Stimulated activated CD4-positive, alpha-beta T cell treated with anti-CD3 and anti-CD28 coated beads, Interleukin-1b, Interleukin-23, amount 100 ng/mL, for 24 hours (primary cell): Measurements from ENCODE around the gene RAB35.

ENCODE experiments used
- DNase-seq, 4 experiments: peaks; one replicate each; pipeline ENCODE4 v3.0.0-alpha.2; 2020; ENCODE audit warnings: low read depth in 4 of 4, low spot score in 1 of 4

RAB35 gene

DNA sequence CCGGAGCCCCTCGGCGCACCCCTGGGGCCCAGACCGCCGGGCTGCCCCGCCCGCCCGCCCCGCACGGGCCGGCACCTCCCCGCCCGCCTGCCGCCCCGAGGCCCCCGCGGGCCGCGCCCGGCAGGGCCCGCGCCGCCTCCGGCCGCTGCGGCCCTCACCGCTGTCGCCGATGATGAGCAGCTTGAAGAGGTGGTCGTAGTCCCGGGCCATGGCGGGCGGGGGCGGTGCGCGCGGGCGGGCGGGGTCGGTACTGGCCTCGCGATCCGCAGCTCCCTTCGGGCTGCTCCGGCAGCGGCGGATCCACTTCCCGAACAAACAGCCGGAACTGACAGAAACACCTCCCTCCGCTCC is at the start of gene RAB35:
TSS of gene RAB35 (minus strand) at position 313 of the 351 bp plus-strand sequence. CDS start at position 210, 103 bp downstream.
- DNase-seq, result no peak

DNA sequence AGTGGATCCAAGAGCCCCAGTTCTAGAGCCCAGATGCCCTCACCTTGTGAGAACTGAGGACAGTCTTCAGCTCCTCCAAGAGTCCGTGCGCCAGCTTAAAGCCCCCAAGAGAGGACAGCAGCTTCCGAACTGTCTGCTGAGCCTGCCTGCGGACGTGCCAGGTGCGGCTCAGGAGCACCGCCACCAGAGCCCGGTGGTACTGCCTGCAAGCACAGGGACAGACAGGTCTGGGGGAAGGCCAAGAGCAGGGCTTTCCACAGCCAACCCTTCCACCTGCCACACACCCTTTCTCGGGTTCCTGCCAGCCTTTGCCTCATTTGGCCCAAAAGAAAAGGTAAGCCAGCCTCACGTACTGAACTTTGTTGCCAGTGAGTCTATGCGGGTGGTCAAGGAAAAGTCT is 47.7 kb upstream of the RAB35 start:
- no peak for DNase-seq

DNA sequence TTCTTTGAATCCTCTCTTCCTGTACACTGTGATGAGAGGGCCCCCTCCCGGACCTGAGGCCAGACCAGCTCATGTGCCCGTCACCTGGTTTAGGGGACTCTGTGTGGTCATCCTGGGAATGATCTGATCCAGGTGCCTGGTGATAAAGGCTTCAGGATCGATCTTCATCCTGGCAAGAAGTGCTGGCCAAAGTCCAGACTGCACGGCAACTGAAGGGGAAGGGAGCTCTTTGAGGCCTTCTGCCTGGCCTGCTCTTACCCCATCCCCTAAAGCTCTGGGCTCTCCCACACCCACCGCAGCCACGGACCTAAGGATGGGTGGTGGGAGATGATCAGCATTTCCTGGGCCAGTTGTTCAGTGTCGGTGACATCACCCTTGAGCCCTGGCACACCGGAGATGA is 46.2 kb upstream of the RAB35 start:
- DNase-seq, result no peak

DNA sequence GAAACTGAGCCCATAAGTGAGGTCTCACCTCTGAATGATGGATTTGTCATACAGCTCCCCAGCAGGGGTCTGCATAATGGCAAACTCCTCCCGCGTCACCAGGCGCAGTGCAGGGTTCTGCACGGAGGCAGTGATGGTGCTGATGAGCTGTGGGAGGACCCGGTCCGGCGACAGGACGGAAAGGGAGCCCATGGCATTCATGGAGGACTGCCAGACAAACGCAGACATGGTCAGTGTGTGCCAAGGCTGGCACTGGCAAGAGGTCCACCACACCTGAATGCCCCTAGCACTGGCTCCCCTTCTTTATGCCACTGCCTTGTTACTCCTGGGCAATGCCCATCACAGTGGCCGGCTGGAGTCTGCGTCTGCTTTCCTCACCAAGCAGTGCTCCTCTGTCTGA is 45.3 kb upstream of the RAB35 start:
- DNase-seq, result no peak

DNA sequence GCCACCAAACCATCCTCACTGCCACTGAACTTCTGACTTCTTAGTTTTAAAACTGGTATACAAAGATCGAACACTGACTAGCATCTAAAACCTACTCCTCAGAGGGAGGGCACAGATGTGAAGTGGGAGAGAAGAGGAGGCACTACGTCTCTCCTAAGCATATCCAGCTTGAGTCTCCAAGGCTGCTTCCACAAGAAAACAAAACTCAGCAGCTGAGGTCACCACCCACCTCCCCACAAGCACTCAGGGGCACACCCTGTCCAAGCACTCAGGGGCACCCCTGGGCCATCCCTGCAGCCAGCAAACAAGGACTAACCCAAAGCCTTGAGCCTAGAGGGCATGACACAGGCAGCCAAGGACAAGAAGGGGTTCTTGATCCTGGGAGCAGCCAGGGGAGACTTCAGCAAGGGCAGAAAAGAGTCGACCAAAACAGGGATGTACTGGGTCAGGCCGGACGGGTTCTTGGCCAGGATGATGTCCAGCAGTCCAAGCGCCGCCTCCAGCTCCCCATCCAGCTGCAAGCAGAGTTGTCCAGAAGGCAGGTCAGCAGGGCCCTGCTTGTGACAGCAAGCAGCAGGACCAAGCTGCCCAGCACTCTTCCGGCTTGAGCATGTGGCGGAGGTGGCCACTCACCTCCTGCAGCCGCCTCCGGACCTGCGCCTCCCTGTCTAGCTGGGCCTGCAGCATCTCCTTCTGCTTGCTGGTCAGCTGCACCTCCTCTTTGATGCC is 43.1 kb upstream of the RAB35 start:
- no peak for DNase-seq

DNA sequence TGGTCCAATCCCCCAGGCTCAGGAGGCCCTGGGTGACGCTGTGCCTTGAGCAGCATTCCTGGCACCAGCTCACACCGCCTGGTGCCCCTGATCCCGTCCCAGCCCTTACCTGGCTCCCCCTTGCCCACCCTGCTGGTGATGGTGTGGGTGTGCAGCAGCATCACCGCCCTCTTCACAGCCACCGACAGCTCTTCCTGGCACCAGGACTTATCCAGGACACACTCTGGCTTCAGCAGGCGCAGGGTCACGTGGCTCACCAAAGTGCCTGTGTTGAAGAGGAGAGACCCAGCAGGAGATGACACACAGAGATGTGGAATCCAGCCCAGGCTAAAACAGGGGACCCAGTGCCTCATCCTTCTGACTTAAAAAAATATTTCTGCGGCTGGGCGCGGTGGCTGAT is 41.8 kb upstream of the RAB35 start:
- no peak for DNase-seq

DNA sequence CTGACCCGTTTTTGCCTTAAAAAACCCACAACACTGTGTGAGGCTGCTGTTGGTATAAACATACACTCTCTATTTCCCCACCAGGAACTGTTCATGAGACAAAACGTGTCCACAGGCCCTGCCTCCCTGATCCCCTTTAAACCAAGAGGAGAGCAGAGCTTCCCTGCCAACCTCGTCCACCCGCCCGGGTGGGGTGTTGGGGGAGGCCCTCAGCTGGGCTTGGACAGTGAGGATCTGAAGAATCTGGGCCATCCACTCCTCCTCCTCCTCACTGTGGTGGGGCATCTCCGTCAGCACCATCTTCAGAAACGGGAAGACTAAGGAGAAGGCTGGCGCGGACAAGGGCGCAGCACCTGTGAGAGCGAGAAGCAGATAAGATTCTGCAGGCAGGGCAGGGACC is 41.1 kb upstream of the RAB35 start:
- DNase-seq, result no peak

DNA sequence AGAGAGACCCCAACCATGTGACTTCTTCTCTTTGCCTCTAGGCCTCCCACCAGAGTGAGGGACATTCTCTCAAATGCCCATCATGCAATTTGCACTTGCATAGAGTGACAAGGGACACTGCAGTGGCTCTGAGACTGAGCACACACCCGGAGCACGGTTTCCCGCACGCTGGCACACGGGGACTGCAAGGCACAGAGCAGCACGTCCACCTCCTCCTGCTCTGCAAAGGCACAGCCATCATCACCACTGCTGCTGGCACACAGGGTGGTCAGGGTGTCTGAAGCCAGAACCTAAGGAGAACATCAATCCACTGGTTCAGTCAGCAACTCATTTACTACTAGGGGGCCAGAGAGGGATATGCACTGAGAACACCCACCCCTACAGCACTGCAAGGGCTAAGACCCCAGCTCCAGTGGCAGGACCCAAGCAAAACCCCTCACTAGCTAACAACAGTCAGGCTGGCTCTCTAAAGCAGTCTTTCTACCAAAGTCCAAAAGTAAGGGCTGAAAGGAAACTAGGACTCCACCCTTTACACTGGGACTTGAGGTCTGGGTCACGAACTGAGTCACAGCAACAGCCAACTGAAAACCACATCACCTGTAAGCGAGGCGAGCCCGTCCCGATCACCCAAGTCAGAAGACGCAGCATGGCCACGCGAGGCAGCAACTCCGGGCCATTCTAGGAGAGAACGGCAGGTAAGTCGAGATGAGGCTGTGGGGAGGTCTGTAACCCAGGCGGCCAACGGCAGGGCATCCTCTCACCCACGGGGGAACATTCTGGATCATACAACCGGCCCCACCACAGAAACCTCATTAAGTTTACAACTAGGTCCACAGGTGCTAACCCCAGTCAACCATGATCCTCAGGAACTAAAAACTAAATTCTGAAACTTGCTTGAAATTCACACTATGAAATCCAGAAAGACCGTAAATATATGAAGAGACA is 40.0 kb upstream of the RAB35 start:
- no peak for DNase-seq

DNA sequence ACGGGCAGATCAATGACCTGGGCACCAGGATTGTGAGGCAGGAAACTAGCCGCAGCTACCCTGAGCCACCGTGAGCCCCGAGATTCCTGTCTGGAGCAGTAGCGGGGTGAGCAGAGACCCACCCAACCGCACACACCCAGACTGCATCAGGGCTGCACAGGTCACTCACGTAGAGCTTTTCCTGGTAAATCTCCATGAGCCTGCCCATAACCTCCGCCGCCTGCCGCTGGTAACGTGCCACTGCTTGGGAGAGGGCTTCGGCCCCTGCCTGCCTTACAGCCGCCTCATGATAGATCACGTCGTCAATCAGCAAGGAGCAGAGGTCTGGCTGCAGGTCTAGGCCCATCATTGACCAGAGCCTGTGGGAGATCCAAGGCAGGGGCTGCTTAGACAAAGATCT is 38.5 kb upstream of the RAB35 start:
- no peak for DNase-seq

DNA sequence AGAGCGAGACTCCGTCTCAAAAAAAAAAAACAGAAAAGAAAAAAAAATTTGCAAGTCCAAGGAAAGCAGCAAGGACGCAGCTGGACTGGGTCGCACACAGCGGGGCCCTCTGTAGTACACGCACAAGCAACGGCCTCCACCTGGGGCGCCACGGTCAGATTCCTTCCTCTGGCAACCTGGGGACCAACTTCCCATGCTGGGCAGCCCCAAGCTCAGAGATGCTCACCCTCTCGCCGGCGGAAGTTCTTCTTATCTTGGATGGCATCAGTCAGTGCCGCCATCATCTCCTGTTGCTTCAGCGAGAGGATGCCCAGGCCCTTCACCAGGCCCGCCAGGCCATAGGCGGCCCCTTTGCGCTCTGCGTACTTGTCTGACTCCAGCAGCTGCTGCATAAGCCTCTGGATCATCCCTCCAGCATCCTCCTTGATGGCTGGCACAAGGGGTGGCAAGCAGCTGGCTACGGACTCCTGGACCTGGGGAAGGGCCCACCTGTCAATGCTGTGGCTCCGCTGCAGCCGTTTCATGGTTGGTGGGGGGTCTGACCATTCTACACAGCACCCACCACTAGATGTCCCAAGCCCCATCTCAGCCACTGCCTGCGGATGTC is 34.5 kb upstream of the RAB35 start:
- no peak for DNase-seq

DNA sequence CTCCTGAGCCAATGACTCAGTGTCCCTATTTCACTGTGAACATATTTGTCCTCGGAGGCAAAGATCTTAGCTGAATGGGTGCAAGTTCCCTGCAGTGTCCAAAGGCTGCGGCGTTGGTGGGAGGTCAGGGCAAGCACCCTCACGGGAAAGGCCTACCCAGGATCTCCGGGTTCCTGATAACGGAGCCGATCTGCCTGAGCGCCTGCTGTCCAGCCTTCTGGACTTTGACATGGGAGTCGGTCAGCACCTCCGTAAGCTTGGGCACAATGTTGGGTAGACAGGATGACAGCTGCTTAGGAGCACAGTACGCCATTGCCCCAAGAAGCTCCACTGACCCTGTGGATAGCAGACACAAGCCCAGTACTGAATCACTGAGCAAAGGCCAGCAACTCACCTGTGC is 31.5 kb upstream of the RAB35 start:
- no peak for DNase-seq

DNA sequence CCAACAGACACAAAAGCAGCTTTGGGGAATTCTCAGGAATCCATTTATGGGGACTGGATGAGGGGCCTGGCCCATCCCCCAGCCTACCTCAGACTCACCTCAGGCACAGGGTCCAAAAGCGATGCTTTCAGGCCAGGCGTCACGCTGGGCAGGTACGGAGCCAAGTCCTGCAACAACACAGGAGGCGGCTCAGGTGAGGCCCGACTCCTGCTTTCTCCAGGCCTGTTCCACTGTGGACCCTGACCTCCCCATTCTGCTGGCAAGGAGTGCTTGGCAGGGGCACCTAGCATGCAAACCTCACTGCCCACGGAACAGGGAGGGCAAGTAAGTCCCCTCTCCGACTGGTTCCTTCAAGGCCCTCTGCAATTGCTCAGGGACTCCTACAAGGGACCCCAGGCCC is 28.6 kb upstream of the RAB35 start:
- DNase-seq, result no peak

DNA sequence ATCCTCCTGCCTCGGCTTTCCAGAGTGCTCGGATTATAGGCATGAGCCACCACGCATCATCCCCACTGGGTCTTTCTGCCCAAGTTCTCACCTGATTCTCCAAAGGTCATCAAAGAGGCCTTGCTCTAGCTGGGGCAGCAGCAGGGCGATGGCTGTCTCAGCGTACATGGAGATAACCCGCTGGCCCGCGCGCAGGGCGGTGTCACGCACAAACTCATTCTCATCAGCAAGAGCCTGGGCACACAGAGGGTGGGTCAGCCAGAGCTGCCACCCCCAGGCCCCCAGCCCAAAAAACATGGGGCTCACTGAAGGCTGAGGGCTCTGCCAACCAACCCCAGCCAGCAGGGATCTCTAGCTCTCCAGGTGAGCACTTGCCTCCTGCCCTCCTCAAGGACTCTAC is 27.7 kb upstream of the RAB35 start:
- no peak for DNase-seq

DNA sequence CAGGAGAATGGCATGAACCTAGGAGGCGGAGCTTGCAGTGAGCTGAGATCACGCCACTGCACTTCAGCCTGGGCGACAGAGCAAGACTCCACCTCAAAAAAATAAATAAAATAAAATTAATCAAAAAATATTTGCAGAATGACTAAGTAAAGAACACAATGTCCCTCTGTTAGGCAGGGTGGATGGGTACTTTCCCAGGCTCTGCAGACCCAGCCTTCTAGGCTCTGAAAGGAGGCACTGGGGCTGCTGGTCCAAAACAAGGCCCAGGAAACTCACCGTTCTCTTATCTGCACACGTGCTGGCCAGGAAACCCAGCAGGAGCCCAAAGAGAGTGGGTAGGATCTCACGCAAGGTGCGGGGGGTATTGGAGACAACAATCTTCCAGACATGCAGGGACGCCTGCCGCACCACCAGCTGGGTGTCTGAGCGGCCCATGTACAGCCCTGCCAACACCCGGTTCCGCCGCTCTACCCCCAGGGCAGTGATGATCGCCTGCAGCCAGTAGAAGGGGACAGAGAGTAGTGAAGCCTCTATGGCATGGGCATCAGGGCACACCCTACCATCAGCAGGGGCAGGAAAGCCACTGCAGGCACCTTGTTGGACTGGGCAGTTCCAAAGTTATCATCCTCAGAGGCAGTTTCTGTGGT is 25.8 kb upstream of the RAB35 start:
- DNase-seq, result no peak

DNA sequence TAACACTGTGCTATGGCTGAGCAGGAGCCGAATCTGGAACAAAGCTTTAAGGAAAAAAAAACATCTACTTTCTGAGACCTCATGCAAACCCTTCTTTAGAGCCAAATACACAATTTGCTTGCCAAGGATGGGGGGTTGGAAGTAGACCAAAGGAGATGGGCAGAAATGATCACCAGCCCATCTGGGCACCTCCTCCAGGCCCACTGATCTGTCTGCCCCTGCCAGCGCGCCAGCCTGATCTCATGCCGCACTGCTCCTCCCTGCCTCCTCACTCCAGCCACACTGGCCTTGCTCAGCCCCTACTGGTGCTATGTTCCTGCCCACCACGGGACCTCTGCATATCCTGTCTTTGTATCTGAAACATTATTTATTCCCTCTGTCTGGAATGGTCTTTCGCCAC is 24.8 kb upstream of the RAB35 start:
- no peak for DNase-seq

DNA sequence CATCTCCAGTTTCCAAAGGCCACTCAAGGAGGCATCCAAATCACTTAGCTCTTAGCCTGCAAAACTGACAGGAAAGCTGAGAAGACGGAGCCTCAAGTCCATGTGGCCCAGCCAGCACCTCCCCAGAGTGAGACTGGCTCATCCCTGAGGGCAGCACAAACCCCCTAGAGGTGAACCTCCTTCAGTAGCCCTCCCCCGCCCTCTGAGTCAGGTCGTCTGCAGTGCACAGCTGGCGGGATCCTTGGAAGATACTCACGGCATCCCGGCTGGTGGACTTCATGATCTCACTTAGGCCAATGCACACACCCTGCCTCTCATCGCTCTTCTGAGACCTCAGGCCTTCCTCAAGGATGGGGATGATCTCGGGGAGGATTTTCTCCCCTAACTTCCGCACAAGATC is 24.1 kb upstream of the RAB35 start:
- DNase-seq, result no peak

DNA sequence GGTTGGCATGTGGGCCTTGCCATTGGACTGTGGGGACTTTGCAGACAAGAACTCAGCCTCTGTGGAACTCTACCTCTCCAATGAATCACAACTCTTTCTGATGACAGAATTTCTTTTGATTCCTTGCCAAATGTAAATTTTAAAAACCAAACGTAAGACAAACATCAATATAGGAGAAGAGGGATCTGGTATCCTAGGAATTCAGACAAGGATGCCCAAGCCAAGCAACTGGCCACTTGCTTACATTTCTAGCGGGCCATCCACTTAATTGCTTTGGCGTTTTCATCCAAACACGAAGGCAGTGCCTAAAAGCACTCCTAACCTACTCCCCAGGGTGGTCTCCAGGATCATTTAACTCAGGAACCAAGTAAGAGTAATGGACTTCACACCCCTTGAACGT is 23.4 kb upstream of the RAB35 start:
- no peak for DNase-seq

DNA sequence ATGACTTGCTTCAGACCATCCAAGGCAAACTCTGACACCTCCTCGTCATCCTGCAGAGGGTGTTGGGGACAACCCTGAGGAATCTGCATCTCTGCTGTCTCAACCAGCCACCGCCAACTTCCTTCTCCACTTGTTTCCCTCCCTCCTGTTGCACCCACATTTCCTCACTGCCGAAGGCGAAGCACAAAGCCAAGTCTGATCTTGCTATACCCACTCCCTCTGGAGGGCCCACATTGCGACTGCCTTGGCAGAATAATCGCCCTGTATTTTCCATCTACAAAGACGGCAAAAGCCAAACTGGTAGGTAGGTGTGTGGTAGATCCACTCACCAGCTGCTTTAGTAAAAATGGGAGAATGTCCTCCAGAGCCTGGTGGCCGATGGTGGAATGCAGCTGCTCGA is 21.8 kb upstream of the RAB35 start:
- DNase-seq, result no peak

DNA sequence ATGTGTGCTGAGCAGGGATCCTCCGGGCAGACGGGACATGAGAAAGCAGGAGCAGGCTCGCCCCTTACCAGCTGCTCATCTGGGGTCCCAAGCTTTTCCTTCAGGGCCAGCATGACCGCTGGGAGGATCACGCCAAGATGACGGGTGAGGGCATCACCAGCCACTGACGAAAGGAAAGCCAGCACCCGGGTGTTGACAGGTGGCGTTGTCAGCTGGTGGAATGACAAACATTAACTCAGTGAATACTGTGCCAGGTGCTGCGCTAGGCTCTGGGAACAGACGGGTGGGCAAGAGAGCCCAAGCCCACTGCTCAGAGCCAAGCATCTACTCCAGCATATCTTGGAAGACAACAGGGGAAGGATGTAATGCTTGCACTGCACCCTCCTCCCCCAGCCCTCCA is 21.3 kb upstream of the RAB35 start:
- DNase-seq, result no peak

DNA sequence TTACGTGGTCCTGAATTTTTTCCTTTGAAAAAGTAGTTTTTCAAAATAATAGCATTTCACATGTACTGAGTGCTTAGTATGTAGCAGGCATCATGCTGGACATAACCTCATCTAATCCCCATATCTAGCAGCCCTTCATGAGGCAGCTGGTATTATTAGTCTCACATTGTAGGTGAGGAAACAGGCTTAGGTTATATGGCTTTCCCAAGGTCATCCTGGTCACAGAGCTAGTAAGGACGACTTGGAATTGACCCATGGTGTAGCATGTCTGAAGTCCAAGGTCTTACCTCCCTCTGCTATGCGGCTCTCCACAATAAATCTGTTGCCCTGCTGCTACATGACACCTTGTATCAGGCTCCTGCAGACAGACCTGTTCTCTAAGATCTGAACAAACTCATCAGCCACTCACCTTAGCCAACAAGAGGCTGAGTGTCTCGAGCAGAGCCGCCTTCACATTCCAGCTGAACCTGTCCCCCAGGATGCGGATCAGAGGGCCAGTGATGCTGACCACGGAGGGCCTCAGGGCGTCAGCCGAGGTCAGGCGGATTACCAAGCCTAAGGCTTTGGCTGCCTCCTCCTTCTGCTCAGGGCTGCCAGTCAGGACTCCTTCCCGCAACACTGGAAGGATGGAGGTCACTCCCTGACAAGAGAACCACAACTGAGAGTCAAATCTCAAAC is 19.7 kb upstream of the RAB35 start:
- no peak for DNase-seq

DNA sequence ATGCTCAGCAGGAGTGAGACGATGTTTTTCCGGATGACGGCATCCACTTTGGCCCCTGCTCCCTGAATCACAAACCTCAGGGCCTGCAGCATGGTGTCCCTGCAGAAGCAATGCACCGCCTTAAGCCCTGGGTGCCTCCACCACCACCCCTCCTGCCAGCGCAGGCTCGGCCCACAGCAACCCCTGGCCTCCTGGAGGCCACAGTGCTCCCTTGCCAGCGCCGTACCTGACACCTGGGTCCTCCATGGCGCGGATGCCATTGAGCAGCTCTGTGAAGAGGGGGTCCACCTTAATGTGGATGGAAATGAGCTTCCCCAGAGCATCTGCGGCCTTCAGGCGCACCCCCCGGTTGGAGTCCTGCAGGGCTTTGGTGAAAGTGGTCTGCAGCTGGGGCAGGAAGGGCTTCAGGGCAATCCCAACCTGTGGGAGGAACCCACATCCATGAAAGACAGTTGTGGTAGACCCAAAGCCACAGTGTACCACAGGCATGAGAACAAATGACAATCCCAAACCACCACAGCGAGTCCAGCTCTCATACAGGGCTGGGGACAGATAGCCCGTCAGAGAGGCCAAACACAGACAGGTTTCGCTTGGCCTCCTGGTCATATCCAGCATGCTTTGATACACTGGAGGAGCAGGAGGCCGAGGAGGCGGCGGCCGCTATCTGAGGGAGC is 17.9 kb upstream of the RAB35 start:
- DNase-seq, result no peak
